PC-3 (cell line): ENCODE results near the gene AMFR. TPM values are rescaled to one million over a fixed set of nuclear protein-coding genes. Genes with fewer than 3 reads are reported as not detected.

ENCODE experiments used
- ATAC-seq: fragments of 200-7000 bp; cut with Tn5 transposase; 2 replicates; pipeline ENCODE4 v1.9.1; 2020; ENCODE audit warnings: mild to moderate bottlenecking, moderate library complexity
- BruUV-seq: library from RNA; stranded (reverse); fragments of 400-500 nt; replicated peaks from 2 replicates; lab custom pipeline; 2021; lab: Mats Ljungman, UMichigan
- CTCF ChIA-PET: fragments of 300-600 bp; sonication (Branson Sonifier 250); formaldehyde crosslinking; loops from one replicate; lab custom pipeline; 2022; ENCODE audit warnings: antibody characterized with exemption; lab: Charles Lee
- POLR2A ChIA-PET: fragments of 300-600 bp; sonication (Branson Sonifier 250); formaldehyde crosslinking; loops from one replicate; lab custom pipeline; 2022; ENCODE audit warnings: antibody characterized with exemption; ENCODE audit not compliant: unreplicated experiment; lab: Charles Lee
- DNase-seq: peaks from one replicate; pipeline ENCODE4 v3.0.0-alpha.2; 2015
- H2AFZ ChIP-seq: fragments of 300-600 bp; sonication (generic); 2 replicates; pipeline ENCODE4 v1.6.0; 2016; ENCODE audit warnings: antibody characterized with exemption, low read length
- H3F3A ChIP-seq: fragments of 300-600 bp; sonication (generic); one replicate; pipeline ENCODE4 v1.6.0; 2017; ENCODE audit warnings: antibody characterized with exemption, low read length, control low read depth, mild to moderate bottlenecking; ENCODE audit not compliant: unreplicated experiment
- H3K27ac ChIP-seq: fragments of 300-600 bp; sonication (generic); 2 replicates; pipeline ENCODE4 v1.5.1; 2016; ENCODE audit warnings: mild to moderate bottlenecking, low read length
- H3K27me3 ChIP-seq: fragments of 300-600 bp; sonication (generic); 2 replicates; pipeline ENCODE4 v1.6.1; 2016; ENCODE audit warnings: low read length, mixed read lengths
- H3K36me3 ChIP-seq: fragments of 300-600 bp; sonication (generic); 2 replicates; pipeline ENCODE4 v1.6.1; 2016; ENCODE audit warnings: low read depth, mixed run types, low read length, mixed read lengths
- H3K4me1 ChIP-seq: fragments of 300-600 bp; sonication (generic); 2 replicates; pipeline ENCODE4 v1.5.1; 2016; ENCODE audit warnings: low read length; ENCODE audit not compliant: insufficient read depth
- H3K4me2 ChIP-seq: fragments of 300-600 bp; sonication (generic); 2 replicates; pipeline ENCODE4 v1.6.0; 2016; ENCODE audit warnings: low read length
- H3K4me3 ChIP-seq: fragments of 300-600 bp; sonication (generic); 2 replicates; pipeline ENCODE4 v1.5.1; 2016; ENCODE audit warnings: mild to moderate bottlenecking, low read length, mixed read lengths
- H3K79me2 ChIP-seq: fragments of 300-600 bp; sonication (generic); 2 replicates; pipeline ENCODE4 v1.6.1; 2017; ENCODE audit warnings: low read length, mixed read lengths
- H3K9ac ChIP-seq: fragments of 300-600 bp; sonication (generic); 2 replicates; pipeline ENCODE4 v1.6.0; 2016; ENCODE audit warnings: mild to moderate bottlenecking, low read length
- H3K9me2 ChIP-seq: fragments of 300-600 bp; sonication (generic); replicated peaks from 2 replicates; pipeline ENCODE4 v1.6.1; 2016; ENCODE audit warnings: mixed run types, low read length, mixed read lengths
- H3K9me3 ChIP-seq: fragments of 300-600 bp; sonication (generic); 2 replicates; pipeline ENCODE4 v1.6.1; 2016; ENCODE audit warnings: low read length, mixed read lengths
- H4K20me1 ChIP-seq: fragments of 300-600 bp; sonication (generic); 2 replicates; pipeline ENCODE4 v1.6.1; 2016; ENCODE audit warnings: low read length, mixed read lengths
- CTCF ChIP-seq: fragments of 300-600 bp; sonication (generic); conservative IDR thresholded peaks from 2 replicates; pipeline ENCODE4 v1.5.1; 2017; ENCODE audit warnings: antibody characterized with exemption, low read depth, mild to moderate bottlenecking, low read length
- EZH2 ChIP-seq: fragments of 300-600 bp; sonication (generic); IDR thresholded peaks from one replicate; pipeline ENCODE4 v1.6.1; 2017; ENCODE audit warnings: antibody characterized with exemption, mild to moderate bottlenecking, low read length; ENCODE audit not compliant: unreplicated experiment
- EZH2phosphoT487 ChIP-seq: fragments of 300-600 bp; sonication (generic); IDR thresholded peaks from 2 replicates; pipeline ENCODE4 v1.6.1; 2018; ENCODE audit warnings: mild to moderate bottlenecking, antibody characterized with exemption, low read length, borderline replicate concordance
- intact Hi-C: fragments of 100-400 bp; cut with micrococcal nuclease; formaldehyde crosslinking; loops from 2 replicates; pipeline ENCODE4 v1.9.0; 2023
- total RNA-seq: library from RNA; depleted of rRNA; stranded (reverse); fragments of >200 nt; gene quantifications from 2 replicates; pipeline ENCODE4 v1.2.3, GENCODE V29; 2014

AMFR gene
- total RNA-seq, 1 experiment from 2014 or later = 98.9 TPM

- peak overlapping the region; percentile 100 for H3K4me2 ChIP-seq
- BruUV-seq = TSS peak; percentile 68
- peak overlapping the region; percentile 98 for H3K9ac ChIP-seq
- POLR2A ChIA-PET = no interaction called here
- peak overlapping the region; percentile 98 for H3K4me3 ChIP-seq
- H3K27ac ChIP-seq = peak overlapping the region; percentile 61
- CTCF ChIA-PET = interaction anchor here (0.6 kb wide), 1 partner anchor 206 kb away, joined by 3 read pairs; the partner anchor contains the start of gene MT1F
- TF ChIP-seq CTCF (no peak), EZH2phosphoT487 (no peak)
- ATAC-seq (peak; percentile 48), DNase-seq (peak; percentile 28)
- H2AFZ ChIP-seq = peak overlapping the region; percentile 87
- no peaks in the 10 kb centered on the region for H3K9me3 ChIP-seq
- peaks cover 31% of the 10 kb centered on the region for H3K36me3 ChIP-seq
- no peaks in the 10 kb centered on the region for H3K27me3 ChIP-seq
- H3K79me2 ChIP-seq = peaks cover 69% of the 10 kb centered on the region
- H3K9me2 ChIP-seq = no peaks in the 10 kb centered on the region
- intact Hi-C loops = loop anchor here (2.0 kb wide), 1 partner anchor 119 kb away; no protein-coding TSS in a partner anchor
- H4K20me1 ChIP-seq = peaks cover 35% of the 10 kb centered on the region
- no peaks in the 10 kb centered on the region for H3F3A ChIP-seq
- H3K4me1 ChIP-seq = peaks cover 24% of the 10 kb centered on the region
Measured at GRCh38 chr16:56451753-56452689, 26.7 kb upstream of the AMFR start.

- peaks cover 78% of the 10 kb centered on the region for H3K79me2 ChIP-seq
- H3K4me2 ChIP-seq = peak within 1 kb of the TSS; percentile 100
- ATAC-seq (peak; percentile 95), DNase-seq (peak; percentile 93)
- no peaks in the 10 kb centered on the region for H3K27me3 ChIP-seq
- POLR2A ChIA-PET = interaction anchor here (0.6 to 0.7 kb wide), 2 partner anchors 21 to 42 kb away, joined by 5 read pairs; no protein-coding TSS in a partner anchor
- peak within 1 kb of the TSS; percentile 94 for H2AFZ ChIP-seq
- peak within 1 kb of the TSS; percentile 61 for H3K27ac ChIP-seq
- H4K20me1 ChIP-seq = peaks cover 35% of the 10 kb centered on the region
- no peaks in the 10 kb centered on the region for H3F3A ChIP-seq
- peaks cover 24% of the 10 kb centered on the region for H3K4me1 ChIP-seq
- CTCF ChIA-PET = interaction anchor here (0.6 kb wide), 2 partner anchors 63 to 207 kb away, joined by 3 to 4 read pairs; partner anchors contain the start of gene MT1F
- H3K9me2 ChIP-seq = no peaks in the 10 kb centered on the region
- peaks cover 25% of the 10 kb centered on the region for H3K36me3 ChIP-seq
- BruUV-seq = no TSS peak
- peak within 1 kb of the TSS; percentile 98 for H3K4me3 ChIP-seq
- no peak for TF ChIP-seq EZH2phosphoT487
- no peak for TF ChIP-seq CTCF
- TF ChIP-seq EZH2 = no peak
- H3K9me3 ChIP-seq = no peaks in the 10 kb centered on the region
- H3K9ac ChIP-seq = peak within 1 kb of the TSS; percentile 98
- intact Hi-C loops = loop anchor here (2.0 kb wide), 1 partner anchor 118 kb away; no protein-coding TSS in a partner anchor
Measured at GRCh38 chr16:56450986-56451752, 25.8 kb upstream of the AMFR start, which contains the start of the genes NUDT21 and OGFOD1. TSS of gene NUDT21 (minus strand) at chr16:56451332. CDS start at chr16:56451202, 130 bp downstream. TSS of gene OGFOD1 (plus strand) at chr16:56451554. CDS start at chr16:56451613, 59 bp downstream.
